COR-L47 (cell line): ENCODE data around the gene ZSCAN4.

Experiments
- DNase-seq: peaks from one replicate; lab custom pipeline; 2025; lab: John Stamatoyannopoulos, UW

The ZSCAN4 gene

DNA sequence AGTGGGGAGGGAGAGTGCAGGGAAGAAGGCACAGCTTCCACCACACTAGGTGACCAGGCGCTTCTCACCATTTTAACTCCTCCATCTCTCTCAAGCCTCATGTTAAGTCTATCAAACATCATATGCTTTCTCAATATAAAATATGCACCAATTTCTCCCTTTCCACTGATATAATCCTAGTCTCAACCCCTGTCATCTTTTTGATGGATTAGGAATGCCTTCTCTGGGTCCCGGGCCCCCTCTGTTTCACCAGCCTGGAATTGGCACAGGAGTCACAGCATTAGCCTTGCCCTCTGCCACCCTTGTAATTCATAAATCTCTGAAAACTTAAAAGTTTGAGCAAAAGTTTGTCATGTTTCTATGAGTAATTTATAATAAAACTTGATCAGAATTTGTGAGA, at the start of gene ZSCAN4:
Gene ZSCAN4, plus strand, starts transcription at position 301 of the 400 bp plus-strand sequence. CDS start 7,211 bp downstream, outside the sequence.
- no peak for DNase-seq

DNA sequence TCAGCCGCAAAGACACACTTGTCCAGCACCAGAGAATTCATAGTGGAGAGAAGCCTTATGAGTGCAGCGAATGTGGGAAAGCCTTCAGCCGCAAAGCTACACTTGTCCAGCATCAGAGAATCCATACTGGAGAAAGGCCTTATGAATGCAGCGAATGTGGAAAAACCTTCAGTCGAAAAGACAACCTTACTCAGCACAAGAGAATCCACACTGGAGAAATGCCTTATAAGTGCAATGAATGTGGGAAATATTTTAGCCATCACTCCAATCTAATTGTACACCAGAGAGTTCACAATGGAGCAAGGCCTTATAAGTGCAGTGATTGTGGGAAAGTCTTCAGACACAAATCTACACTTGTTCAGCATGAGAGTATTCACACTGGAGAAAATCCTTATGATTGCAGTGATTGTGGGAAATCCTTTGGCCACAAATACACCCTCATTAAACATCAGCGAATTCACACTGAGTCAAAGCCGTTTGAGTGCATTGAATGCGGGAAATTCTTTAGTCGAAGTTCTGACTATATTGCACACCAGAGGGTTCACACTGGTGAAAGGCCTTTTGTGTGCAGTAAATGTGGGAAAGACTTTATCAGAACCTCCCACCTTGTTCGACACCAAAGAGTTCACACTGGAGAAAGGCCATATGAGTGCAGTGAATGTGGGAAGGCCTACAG, 47.9 kb upstream of the ZSCAN4 start:
- no peak for DNase-seq

DNA sequence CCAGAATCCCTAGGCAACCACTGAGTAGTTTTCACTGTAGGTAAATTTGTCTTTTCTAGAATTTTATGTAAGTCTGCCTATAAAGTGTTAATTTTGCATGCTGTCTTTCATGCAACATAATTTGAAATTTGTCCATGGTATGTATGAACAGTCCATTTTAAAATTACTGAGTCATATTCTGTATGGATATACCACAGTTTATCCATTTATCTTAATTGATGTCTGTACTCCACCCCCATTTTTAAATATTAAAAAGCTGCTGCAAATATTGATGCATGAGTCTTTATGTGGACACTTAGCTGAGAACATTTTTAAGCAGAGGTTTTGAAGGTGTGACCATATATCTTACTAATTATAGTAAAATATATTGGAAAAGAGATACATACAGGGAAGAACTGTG, 45.6 kb upstream of the ZSCAN4 start:
- DNase-seq, result no peak

GRCh38 chr19:57632987-57633831, 35.5 kb upstream of the ZSCAN4 start, which contains the start of gene ZNF211:
TSS of gene ZNF211 (plus strand) at chr19:57633168. CDS start at chr19:57633347, 179 bp downstream.
- DNase-seq, result peak; percentile 91

- no peak for DNase-seq
Observed at GRCh38 chr19:57633832-57634131, 35.0 kb upstream of the ZSCAN4 start.

- no peak for DNase-seq
Observed at GRCh38 chr19:57637379-57637778, 31.4 kb upstream of the ZSCAN4 start.

DNA sequence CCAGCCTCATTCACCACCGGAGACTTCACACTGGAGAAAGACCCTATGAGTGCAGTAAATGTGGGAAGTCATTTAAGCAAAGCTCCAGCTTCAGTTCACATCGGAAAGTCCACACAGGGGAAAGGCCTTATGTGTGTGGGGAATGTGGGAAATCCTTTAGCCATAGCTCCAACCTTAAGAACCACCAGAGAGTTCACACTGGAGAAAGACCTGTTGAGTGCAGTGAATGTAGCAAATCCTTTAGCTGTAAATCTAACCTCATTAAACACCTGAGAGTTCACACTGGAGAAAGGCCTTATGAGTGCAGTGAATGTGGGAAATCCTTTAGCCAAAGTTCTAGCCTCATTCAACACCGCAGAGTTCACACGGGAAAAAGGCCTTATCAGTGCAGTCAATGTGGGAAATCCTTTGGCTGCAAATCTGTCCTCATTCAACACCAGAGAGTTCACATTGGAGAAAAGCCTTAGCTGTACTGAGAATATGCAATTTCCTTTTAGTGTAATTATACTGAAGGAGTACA, 27.0 kb upstream of the ZSCAN4 start:
- no peak for DNase-seq

- DNase-seq, result peak; percentile 10
Observed at GRCh38 chr19:57642396-57643046, 26.2 kb upstream of the ZSCAN4 start.

DNA sequence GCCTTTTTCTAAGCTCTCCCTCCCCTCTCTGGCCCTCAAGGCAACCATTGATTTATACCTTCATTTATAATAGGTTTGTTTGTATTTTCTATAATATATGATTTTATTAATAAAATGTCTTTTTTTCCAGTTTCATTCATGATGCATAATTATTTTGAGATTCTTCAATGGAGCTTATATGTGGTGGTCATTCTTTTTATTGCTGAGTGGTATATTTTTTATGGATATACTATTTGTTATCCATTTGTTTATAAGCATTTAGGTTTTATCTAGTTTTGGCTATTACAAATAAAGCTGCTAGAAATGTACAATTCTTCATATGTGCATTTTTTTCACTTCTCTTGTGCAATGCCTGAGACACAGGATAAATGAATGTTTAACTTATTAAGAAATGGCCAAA, 25.0 kb upstream of the ZSCAN4 start:
- DNase-seq, result no peak

GRCh38 chr19:57648331-57649003, 20.3 kb upstream of the ZSCAN4 start:
- DNase-seq, result peak; percentile 86

DNA sequence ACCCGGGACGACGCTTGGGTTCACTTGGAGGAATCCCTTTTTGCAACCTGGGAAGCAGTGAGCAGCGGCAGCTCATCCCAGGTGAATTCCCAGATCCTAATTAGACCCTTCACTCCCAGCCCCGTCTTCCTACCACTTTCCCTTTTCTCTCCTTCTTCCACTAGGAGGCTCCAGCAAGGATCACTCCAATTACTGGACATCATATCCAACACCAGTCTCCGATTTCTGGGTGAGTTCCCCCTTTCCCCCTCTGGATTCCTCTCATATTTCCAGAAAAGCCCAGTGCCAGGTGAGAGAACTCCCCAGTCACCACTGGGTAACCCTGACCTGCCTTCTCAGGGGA, 17.1 kb upstream of the ZSCAN4 start:
- no peak for DNase-seq

- DNase-seq, result no peak
Observed at GRCh38 chr19:57653689-57654088, 15.0 kb upstream of the ZSCAN4 start.

GRCh38 chr19:57655443-57655842, 13.3 kb upstream of the ZSCAN4 start:
- DNase-seq, result no peak

DNA sequence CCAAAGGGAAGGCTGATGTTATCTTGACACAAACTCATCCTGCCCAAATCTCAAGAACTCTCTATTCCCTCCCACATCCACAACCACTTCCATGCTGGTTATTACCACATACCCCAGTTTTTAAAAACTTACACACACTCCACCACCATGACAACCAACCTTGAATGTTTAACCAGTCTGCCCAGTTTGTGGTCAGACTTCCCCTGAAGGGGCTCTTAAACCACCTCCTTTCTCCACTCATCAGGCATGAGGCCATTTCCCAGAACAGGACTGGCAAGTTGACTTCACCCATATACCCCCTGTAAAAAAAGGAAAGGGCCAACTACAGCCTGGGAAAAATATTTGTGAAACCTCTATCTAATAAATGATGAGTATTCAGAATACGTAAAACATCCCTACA, 12.4 kb upstream of the ZSCAN4 start:
- no peak for DNase-seq

GRCh38 chr19:57664269-57665127, 4.2 kb upstream of the ZSCAN4 start:
- no peak for DNase-seq

- no peak for DNase-seq
Observed at GRCh38 chr19:57665261-57665806, 3.4 kb upstream of the ZSCAN4 start.

GRCh38 chr19:57667228-57667627, 1.5 kb upstream of the ZSCAN4 start:
- no peak for DNase-seq

GRCh38 chr19:57671124-57671895, 2.6 kb downstream of the ZSCAN4 start:
- no peak for DNase-seq

- no peak for DNase-seq
Observed at GRCh38 chr19:57672466-57672865, 3.7 kb downstream of the ZSCAN4 start.

- DNase-seq, result no peak
Observed at GRCh38 chr19:57675881-57676280, 7.1 kb downstream of the ZSCAN4 start.
